Measurements from ENCODE around the gene TPPP2.

Gene TPPP2

DNA sequence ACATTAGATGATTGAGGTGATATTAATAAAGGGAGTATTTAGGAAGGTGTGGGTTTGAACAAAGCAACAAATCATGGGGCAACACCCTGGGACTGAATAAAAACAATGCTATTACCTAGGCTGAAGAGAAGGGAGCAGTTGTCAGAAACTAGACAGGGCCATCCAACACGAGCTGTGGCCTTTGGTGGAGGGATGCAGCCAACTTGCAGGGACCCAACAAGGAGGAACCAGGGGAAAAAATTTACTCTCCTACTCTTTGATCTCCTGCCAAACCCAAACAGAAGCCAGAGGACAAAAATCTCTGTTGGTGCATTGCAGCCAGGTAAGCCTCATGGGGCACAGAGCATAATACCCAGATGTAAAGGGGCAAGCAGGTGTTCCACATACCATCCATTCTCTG, 18.9 kb upstream of the TPPP2 start:
- H3K79me2 ChIP-seq (ENCODE audit: insufficient read depth, low read length), result no peaks in the 10 kb centered on the region
- no peaks in the 10 kb centered on the region for H3K4me1 ChIP-seq (ENCODE audit: insufficient read depth, low read length, poor library complexity, severe bottlenecking)
- no peak overlapping the region for H3K4me2 ChIP-seq (ENCODE audit: low read depth, low read length, poor library complexity, severe bottlenecking)
- H3F3A ChIP-seq (ENCODE audit: low read depth), result no peaks in the 10 kb centered on the region
- no peaks in the 10 kb centered on the region for H3K27me3 ChIP-seq (ENCODE audit: insufficient read depth, low read length, poor library complexity, severe bottlenecking)
- H3K36me3 ChIP-seq (ENCODE audit: insufficient read depth, low read length), result no peaks in the 10 kb centered on the region
- H3K9me2 ChIP-seq (replicated peaks; ENCODE audit: low read depth, low read length), result no peaks in the 10 kb centered on the region
- no peak overlapping the region for H3K9ac ChIP-seq (ENCODE audit: low read depth, low read length, poor library complexity, severe bottlenecking)
- no peaks in the 10 kb centered on the region for H4K20me1 ChIP-seq (ENCODE audit: insufficient read depth, low read length, poor library complexity, severe bottlenecking)
- TF ChIP-seq EZH2phosphoT487 (IDR thresholded peaks at IDR 0.05; ENCODE audit: borderline replicate concordance) (no peak), CTCF (conservative IDR thresholded peaks at IDR 0.05; ENCODE audit: low read length) (no peak)
- no peaks in the 10 kb centered on the region for H3K9me3 ChIP-seq (ENCODE audit: insufficient read depth, low read depth, low read length)
- no peak overlapping the region for H3K4me3 ChIP-seq (ENCODE audit: low read length, poor library complexity, severe bottlenecking)
- H2AFZ ChIP-seq (ENCODE audit: low read length), result no peak overlapping the region

- peak overlapping the region; percentile 52 for H2AFZ ChIP-seq (ENCODE audit: low read length)
- H3K4me3 ChIP-seq (ENCODE audit: low read length, poor library complexity, severe bottlenecking), result no peak overlapping the region
- no peak overlapping the region for H3K4me2 ChIP-seq (ENCODE audit: low read depth, low read length, poor library complexity, severe bottlenecking)
- no peaks in the 10 kb centered on the region for H3F3A ChIP-seq (ENCODE audit: low read depth)
- TF ChIP-seq EZH2phosphoT487 (IDR thresholded peaks at IDR 0.05; ENCODE audit: borderline replicate concordance), result no peak
- TF ChIP-seq CTCF (conservative IDR thresholded peaks at IDR 0.05; ENCODE audit: low read length), result peak; percentile 96
- no peaks in the 10 kb centered on the region for H3K9me2 ChIP-seq (replicated peaks; ENCODE audit: low read depth, low read length)
- no peaks in the 10 kb centered on the region for H3K79me2 ChIP-seq (ENCODE audit: insufficient read depth, low read length)
- H3K9me3 ChIP-seq (ENCODE audit: insufficient read depth, low read depth, low read length), result no peaks in the 10 kb centered on the region
- H3K4me1 ChIP-seq (ENCODE audit: insufficient read depth, low read length, poor library complexity, severe bottlenecking), result no peaks in the 10 kb centered on the region
- no peaks in the 10 kb centered on the region for H4K20me1 ChIP-seq (ENCODE audit: insufficient read depth, low read length, poor library complexity, severe bottlenecking)
- H3K36me3 ChIP-seq (ENCODE audit: insufficient read depth, low read length), result no peaks in the 10 kb centered on the region
- no peaks in the 10 kb centered on the region for H3K27me3 ChIP-seq (ENCODE audit: insufficient read depth, low read length, poor library complexity, severe bottlenecking)
- H3K9ac ChIP-seq (ENCODE audit: low read depth, low read length, poor library complexity, severe bottlenecking), result no peak overlapping the region
These were observed 15.2 kb upstream of the TPPP2 start for GRCh38 chr14:21014761-21015190.

DNA sequence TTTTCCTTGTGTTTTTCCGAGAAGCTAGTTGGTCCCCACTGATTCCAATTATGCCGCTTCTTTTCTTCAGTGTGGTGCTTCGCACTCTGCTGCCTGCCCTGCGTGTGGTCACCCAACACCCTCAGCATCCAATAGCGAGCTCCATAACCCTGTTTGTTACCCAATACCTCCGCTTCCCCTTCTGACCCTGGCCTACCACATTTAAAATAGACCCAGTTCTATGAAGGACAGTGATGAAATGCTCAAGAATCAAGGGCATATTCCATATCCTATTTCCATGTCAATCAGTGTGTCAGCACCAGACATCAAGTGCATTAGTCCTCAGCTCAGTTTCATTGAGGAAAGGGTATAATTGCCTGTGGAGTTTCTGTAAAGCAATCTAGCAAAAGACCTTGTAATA, 14.7 kb upstream of the TPPP2 start:
- H3K4me2 ChIP-seq (ENCODE audit: low read depth, low read length, poor library complexity, severe bottlenecking), result no peak overlapping the region
- no peaks in the 10 kb centered on the region for H3K36me3 ChIP-seq (ENCODE audit: insufficient read depth, low read length)
- H2AFZ ChIP-seq (ENCODE audit: low read length), result no peak overlapping the region
- no peaks in the 10 kb centered on the region for H3K9me3 ChIP-seq (ENCODE audit: insufficient read depth, low read depth, low read length)
- H3K4me1 ChIP-seq (ENCODE audit: insufficient read depth, low read length, poor library complexity, severe bottlenecking), result no peaks in the 10 kb centered on the region
- no peak overlapping the region for H3K4me3 ChIP-seq (ENCODE audit: low read length, poor library complexity, severe bottlenecking)
- no peaks in the 10 kb centered on the region for H3F3A ChIP-seq (ENCODE audit: low read depth)
- H3K9ac ChIP-seq (ENCODE audit: low read depth, low read length, poor library complexity, severe bottlenecking), result no peak overlapping the region
- H3K79me2 ChIP-seq (ENCODE audit: insufficient read depth, low read length), result no peaks in the 10 kb centered on the region
- H3K27me3 ChIP-seq (ENCODE audit: insufficient read depth, low read length, poor library complexity, severe bottlenecking), result no peaks in the 10 kb centered on the region
- TF ChIP-seq CTCF (conservative IDR thresholded peaks at IDR 0.05; ENCODE audit: low read length) (no peak), EZH2phosphoT487 (IDR thresholded peaks at IDR 0.05; ENCODE audit: borderline replicate concordance) (no peak)
- no peaks in the 10 kb centered on the region for H3K9me2 ChIP-seq (replicated peaks; ENCODE audit: low read depth, low read length)
- no peaks in the 10 kb centered on the region for H4K20me1 ChIP-seq (ENCODE audit: insufficient read depth, low read length, poor library complexity, severe bottlenecking)
